ENCODE measurements around the gene CNOT6.

- TF ChIP-seq CTCF (IDR thresholded peaks at IDR 0.05; ENCODE audit: borderline replicate concordance, extremely low read depth, low read length, poor library complexity, severe bottlenecking) (no peak), EZH2 (IDR thresholded peaks at IDR 0.05; ENCODE audit: borderline replicate concordance, low read depth, low read length, severe bottlenecking) (no peak)
Observed at GRCh38 chr5:180593446-180594206, 99.4 kb downstream of the CNOT6 start.
